ENCODE data around the gene FGD4.

Gene FGD4

DNA sequence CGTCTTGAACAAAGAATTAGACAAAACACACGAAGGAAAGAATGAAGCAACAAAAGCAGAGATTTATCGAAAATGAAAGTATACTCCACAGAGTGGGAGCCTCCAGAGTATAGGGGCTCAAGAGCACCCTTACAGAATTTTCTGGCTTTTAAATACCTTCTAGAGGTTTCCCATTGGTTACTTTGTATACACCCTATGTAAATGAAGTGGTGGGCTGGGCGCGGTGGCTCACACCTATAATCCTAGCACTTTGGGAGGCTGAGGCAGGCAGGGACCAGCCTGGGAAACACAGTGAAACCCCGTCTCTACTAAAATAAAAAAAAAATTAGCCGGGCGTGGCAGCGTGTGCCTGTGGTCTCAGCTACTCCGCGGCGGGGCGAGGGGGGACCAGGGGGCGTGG, 266.7 kb downstream of the FGD4 start:
- no peak for DNase-seq (ENCODE audit: low read depth in 1 of 2, low spot score in 1 of 2)

DNA sequence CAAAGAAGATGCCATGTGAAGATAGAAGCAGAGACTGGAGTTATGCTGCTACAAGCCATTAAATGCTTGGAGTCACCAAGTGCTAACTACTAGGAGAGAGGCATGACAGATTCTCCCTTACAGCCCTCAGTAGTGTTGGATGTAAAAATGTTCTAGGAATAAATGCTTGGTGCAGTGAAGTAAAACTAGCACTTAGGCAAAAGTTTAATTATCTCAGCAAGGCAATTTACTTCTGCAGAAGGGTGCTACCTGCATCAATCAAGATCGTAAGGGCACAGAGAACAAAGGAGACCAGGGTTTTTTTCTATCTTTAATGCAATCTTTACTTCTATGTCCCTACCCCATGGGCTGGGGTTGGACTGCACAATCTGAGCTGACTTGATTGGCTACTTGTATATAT, 270.2 kb downstream of the FGD4 start:
- no peak for DNase-seq (ENCODE audit: low read depth in 1 of 2, low spot score in 1 of 2)

DNA sequence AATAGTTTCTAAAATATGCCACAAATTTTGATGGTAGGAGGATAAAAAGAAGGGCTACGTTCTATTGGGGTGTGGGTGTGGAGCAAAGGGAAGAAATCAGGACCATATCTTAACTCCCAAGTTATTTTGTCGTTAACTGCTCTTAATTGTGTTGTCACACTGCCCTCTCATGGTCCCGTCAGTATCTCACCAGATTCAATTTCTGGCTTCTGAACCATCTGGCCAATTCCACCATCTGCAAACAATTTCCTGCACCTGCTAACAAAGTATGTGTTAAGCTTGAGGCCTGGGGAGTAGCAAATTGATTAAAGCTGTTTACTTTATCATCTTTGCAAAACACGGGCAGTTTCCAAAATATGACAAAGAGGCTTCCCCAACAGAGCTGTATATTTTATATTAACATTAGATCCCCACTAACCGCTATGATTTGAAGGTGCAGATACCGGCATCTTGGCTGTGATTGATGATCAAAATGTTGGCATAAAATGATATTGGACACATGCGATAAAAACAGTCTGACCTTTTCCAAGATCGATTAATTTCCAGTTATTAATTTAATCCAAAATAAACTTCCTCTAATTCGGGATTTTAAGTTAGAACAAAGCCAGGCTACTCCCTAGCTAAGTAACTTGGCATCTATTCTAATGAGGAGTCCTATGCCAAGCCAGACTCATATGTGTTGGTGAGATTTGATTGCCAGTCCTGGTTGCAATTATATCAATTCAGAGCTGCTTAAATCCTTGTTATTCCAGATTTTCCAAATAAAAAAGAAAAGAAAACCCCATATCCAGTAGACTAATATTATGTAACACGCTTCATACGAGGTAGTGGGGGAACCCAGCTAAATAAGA, 272.8 kb downstream of the FGD4 start:
- DNase-seq (ENCODE audit: low read depth in 1 of 2, low spot score in 1 of 2): no peak

DNA sequence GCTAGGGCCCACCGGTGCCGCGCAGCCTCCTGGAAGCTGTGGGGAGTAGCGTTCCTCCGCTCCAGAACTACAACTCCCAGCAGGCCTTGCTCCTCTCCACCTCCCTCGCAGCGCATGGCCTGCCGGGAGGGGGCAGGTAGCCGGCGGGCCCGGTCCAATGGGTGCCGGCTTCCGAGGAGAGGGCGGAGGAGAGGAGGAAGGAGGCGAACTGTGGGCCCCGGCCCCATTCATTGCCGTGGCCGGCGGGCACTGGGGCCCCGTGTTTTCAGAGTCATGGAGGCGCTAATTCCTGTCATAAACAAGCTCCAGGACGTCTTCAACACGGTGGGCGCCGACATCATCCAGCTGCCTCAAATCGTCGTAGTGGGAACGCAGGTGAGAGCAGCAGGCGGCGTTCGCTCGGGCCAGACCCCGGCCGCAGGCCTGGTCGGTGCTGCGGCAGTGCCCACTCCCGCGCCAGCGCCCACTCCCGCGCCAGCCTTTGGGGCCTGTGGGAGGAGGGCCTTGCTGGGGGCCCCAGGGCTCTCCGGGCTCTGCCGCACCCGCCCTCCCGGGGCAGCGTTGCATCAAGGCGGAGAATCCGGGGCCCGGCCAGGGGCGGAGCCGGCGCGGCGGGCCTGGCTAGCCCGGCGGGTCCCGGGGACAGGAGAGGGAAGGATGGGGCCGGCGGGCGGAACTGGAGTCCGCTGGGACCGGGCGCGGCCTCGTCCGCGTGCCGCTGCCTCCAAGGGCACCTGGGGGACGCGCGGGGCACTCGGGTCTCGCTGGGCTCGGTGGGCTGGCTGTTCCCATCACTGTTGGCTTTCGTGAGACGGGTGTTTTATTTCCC, 279.9 kb downstream of the FGD4 start, which contains the start of gene DNM1L:
Gene DNM1L, plus strand, starts transcription at position 211 of the 829 bp plus-strand sequence. Its CDS starts 63 bp downstream, at position 274.
- peak; percentile 81 to 86 for DNase-seq (ENCODE audit: low read depth in 1 of 2, low spot score in 1 of 2)

DNA sequence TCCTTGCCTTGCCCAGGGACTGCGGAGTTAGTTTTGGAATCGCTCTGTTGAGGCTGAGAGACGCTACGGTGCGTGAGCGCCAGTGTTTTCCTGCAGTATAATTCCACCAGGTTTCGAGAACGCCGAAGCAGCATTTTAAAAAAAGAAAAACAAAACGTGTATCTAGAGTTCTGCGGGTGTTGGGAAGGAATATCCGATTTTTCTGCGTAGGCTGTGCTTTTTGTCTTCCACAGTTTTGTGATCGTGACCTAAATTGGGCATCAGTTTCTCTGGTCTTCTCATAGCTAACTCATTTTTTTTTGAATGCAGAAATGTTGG, 280.5 kb downstream of the FGD4 start:
- no peak for DNase-seq (ENCODE audit: low read depth in 1 of 2, low spot score in 1 of 2)

DNA sequence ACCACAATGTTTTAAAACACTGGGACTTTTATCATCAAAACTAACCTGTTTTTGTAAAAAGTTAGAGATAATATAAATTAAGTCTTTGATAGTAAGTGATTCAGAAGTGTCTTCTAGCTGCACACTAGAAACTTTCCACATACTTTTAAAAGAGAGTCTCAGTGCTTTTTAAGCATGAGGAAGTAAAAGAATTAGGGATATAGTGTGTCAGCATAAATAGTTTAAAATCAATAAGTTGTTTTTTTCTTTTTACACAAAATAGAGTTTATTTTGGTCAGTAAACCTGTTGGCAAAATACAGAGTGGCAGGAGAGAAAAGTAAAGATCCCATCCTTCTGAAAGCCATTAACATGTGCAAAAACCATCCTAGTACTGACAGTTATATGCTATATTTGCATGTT, 281.4 kb downstream of the FGD4 start:
- no peak for DNase-seq (ENCODE audit: low read depth in 1 of 2, low spot score in 1 of 2)

DNA sequence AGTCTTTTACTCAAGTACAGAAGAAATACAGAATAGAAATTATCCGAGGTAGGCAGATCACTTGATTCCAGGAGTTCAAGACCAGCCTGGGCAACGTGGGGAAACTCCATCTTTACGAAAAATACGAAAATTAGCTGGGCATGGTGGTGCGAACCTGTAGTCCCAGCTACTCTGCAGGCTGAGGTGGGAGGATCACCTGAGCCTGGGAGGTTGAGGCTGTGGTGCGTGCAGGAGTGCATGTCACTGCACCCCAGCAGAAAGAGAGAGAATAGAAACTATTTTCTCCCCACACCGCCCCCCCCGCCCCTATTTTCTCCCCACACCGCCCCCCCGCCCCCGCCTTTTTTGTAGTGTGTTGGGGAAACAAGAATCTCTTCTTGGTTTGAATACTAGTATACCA, 281.9 kb downstream of the FGD4 start:
- no peak for DNase-seq (ENCODE audit: low read depth in 1 of 2, low spot score in 1 of 2)

DNA sequence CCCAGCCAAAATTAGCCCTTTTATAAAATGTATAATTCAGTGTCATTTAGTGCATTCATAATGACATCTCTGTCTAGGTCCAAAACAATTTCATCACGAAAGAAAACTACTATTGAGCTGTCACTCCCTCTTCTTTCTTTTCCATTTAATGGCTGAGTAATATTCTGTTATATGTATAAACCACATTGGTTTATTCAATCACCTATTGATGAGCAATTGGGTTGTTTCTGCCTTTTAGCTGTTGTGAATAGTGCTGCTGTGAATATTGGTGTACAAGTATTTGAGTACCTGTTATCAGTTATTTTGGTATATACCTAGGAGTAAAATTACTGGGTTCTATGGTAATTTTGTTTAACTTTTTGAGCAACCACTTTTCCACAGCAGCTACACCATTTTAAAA, 287.0 kb downstream of the FGD4 start:
- DNase-seq (ENCODE audit: low read depth in 1 of 2, low spot score in 1 of 2): no peak

DNA sequence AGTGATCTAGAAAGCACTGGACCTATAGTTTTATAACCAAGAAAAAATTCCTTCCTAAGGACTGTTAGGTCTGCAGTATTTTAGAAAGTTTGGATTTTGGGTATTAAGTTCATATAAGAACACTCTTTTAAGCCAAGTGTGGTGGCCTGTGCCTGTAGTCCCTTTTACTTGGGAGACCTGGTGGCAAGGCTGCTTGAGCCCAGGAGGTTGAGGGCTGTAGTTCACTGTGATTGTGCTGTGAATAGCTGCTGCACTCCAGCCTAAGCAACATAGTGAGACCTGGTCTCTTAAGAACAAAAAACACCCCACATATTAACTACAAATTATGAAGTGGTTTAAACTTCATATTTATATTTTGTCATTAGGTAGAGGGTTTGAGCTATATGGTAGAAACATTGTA, 289.4 kb downstream of the FGD4 start:
- no peak for DNase-seq (ENCODE audit: low read depth in 1 of 2, low spot score in 1 of 2)

DNA sequence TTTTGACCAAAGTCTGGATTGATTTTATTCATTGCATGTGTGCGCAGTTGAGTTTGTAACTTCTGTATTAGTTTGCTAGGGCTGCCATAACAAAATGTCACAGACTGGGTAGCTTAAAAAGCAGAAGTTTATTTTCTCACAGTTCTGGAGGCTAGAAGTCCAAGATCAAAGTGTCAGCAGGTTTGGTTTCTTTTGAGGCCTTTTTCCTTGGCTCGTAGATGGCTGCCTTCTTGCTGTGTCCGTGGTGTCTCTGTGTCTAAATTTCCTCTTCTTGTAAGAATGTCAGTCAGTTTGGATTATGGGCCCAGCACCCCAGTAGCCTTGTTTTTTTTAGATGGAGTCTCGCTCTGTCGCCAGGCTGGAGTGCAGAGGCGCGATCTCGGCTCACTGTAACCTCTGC, 291.6 kb downstream of the FGD4 start:
- DNase-seq (ENCODE audit: low read depth in 1 of 2, low spot score in 1 of 2): no peak

DNA sequence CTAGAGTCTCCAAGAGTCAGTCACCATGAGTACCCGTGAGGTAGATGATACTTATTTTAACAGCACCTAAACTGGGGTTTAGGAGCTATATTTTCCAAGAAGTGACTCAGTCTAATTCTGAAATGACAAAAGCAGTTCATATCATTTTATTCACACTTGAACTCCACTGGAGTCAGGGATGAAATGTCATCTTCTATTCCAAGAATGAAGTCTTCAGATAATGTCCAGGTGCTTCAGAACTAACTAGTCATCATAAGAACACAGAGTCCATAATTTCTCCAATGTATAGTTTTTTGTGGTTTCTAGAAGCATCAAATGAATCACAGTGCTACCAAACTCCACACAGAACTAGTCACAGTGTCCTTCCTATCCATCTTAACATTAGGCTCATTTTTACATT, 293.0 kb downstream of the FGD4 start:
- DNase-seq (ENCODE audit: low read depth in 1 of 2, low spot score in 1 of 2): no peak

DNA sequence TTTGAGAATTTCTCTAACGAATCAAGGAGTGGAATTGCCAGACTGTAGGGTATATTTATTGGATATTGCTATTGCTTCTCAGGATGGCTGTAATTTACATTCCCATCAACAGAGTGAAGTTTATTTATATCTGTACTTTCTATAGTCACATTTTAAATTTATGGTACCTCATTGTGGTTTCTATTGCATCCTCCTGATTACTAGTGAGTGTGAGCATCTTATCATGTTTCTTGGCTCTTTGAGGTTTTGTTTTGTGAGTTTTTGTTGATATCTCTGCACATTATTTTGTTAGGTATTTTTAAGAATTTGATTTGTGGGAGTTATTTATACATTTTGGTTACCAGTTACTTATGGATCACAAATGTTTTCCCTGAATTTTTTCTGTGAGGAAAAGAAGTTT, 293.7 kb downstream of the FGD4 start:
- DNase-seq (ENCODE audit: low read depth in 1 of 2, low spot score in 1 of 2): no peak

All from activated T-helper 1 cell treated with anti-CD3 and anti-CD28 coated beads, Interleukin-2, amount 50 U/mL, for 16 hours (primary cell).